Mesenchymal stem cell (in vitro differentiated cells and primary cell): ENCODE measurements around the gene RUNX3.

Experiments
- DNase-seq: peaks from one replicate; pipeline ENCODE4 v3.0.0-alpha.2; 2013
- H2AFZ ChIP-seq: one replicate; pipeline ENCODE4 v1.6.1; 2013; ENCODE audit warnings: low read depth, mild to moderate bottlenecking, control low read depth, inconsistent platforms, low read length, moderate library complexity
- H2AK5ac ChIP-seq: 2 replicates; pipeline ENCODE4 v1.6.1; 2013; ENCODE audit warnings: low read length, moderate library complexity, mild to moderate bottlenecking, inconsistent platforms; ENCODE audit not compliant: severe bottlenecking
- H2BK120ac ChIP-seq: one replicate; pipeline ENCODE4 v1.6.1; 2013; ENCODE audit warnings: low read depth, mild to moderate bottlenecking, inconsistent platforms, low read length, moderate library complexity
- H2BK12ac ChIP-seq, 2 experiments: one replicate each; pipeline ENCODE4 v1.6.1; 2013; ENCODE audit warnings: inconsistent platforms in 2 of 2, low read length in 2 of 2, mild to moderate bottlenecking in 2 of 2, moderate library complexity in 2 of 2, control low read depth in 1 of 2
- H2BK15ac ChIP-seq: one replicate; pipeline ENCODE4 v1.6.1; 2013; ENCODE audit warnings: mild to moderate bottlenecking, low read depth, inconsistent platforms; ENCODE audit not compliant: poor library complexity, severe bottlenecking
- H2BK5ac ChIP-seq: 2 replicates; pipeline ENCODE4 v1.6.1; 2013; ENCODE audit warnings: low read depth, mild to moderate bottlenecking, low read length, control low read depth, inconsistent platforms; ENCODE audit not compliant: poor library complexity, severe bottlenecking
- H3K14ac ChIP-seq, 2 experiments: one replicate each; pipeline ENCODE4 v1.6.1; 2013; ENCODE audit warnings: inconsistent platforms in 2 of 2, low read length in 2 of 2, control low read depth in 1 of 2, mild to moderate bottlenecking in 1 of 2, moderate library complexity in 1 of 2
- H3K18ac ChIP-seq, 2 experiments: one replicate each; pipeline ENCODE4 v1.6.1; 2013; ENCODE audit warnings: inconsistent platforms in 2 of 2, low read length in 2 of 2, control low read depth in 1 of 2, low read depth in 1 of 2, mild to moderate bottlenecking in 1 of 2
- H3K23ac ChIP-seq, 2 experiments: one replicate each; pipeline ENCODE4 v1.6.1; 2013; ENCODE audit warnings: inconsistent platforms in 2 of 2, low read length in 2 of 2, mild to moderate bottlenecking in 2 of 2, moderate library complexity in 2 of 2, control low read depth in 1 of 2
- H3K27ac ChIP-seq: 2 replicates; pipeline ENCODE4 v1.5.1; 2013; ENCODE audit warnings: mild to moderate bottlenecking, moderate library complexity, low read length, control low read depth, inconsistent platforms; ENCODE audit not compliant: poor library complexity, severe bottlenecking
- H3K27me3 ChIP-seq, 2 experiments: 2 replicates each; pipeline versions ENCODE4 v1.6.1 to v1.7.0; 2013; ENCODE audit warnings: low read length in 2 of 2, mild to moderate bottlenecking in 2 of 2, moderate library complexity in 2 of 2, control low read depth in 1 of 2, inconsistent platforms in 1 of 2; ENCODE audit not compliant: control insufficient read depth in 1 of 2, insufficient read depth in 1 of 2
- H3K36me3 ChIP-seq, 2 experiments: 2 replicates each; pipeline versions ENCODE4 v1.6.1 to v1.7.0; 2013; ENCODE audit warnings: low read length in 2 of 2, control low read depth in 1 of 2, inconsistent platforms in 1 of 2, low read depth in 1 of 2, mild to moderate bottlenecking in 1 of 2; ENCODE audit not compliant: insufficient read depth in 2 of 2, control insufficient read depth in 1 of 2
- H3K4ac ChIP-seq, 2 experiments: one replicate each; pipeline ENCODE4 v1.6.1; 2013; ENCODE audit warnings: inconsistent platforms in 2 of 2, low read length in 2 of 2, mild to moderate bottlenecking in 2 of 2, moderate library complexity in 2 of 2, control low read depth in 1 of 2, low read depth in 1 of 2
- H3K4me1 ChIP-seq: 2 replicates; pipeline ENCODE4 v1.6.1; 2013; ENCODE audit warnings: low read depth, low read length, control low read depth; ENCODE audit not compliant: control insufficient read depth, insufficient read depth
- H3K4me2 ChIP-seq: 2 replicates; pipeline ENCODE4 v1.6.1; 2013; ENCODE audit warnings: low read length, mild to moderate bottlenecking, inconsistent platforms; ENCODE audit not compliant: poor library complexity, severe bottlenecking
- H3K4me3 ChIP-seq, 2 experiments: 2 replicates each; pipeline versions ENCODE4 v1.5.1 to v1.7.0; 2013; ENCODE audit warnings: low read length in 2 of 2, mild to moderate bottlenecking in 2 of 2, control low read depth in 1 of 2, low read depth in 1 of 2; ENCODE audit not compliant: insufficient read depth in 1 of 2
- H3K79me1 ChIP-seq: replicated peaks from 2 replicates; pipeline ENCODE4 v1.6.1; 2013; ENCODE audit warnings: mild to moderate bottlenecking, control low read depth, low read length, inconsistent platforms; ENCODE audit not compliant: poor library complexity, severe bottlenecking
- H3K9ac ChIP-seq: 2 replicates; pipeline ENCODE4 v1.7.0; 2013; ENCODE audit warnings: mild to moderate bottlenecking, low read length, moderate library complexity
- H3K9me3 ChIP-seq: 2 replicates; pipeline ENCODE4 v1.7.0; 2013; ENCODE audit warnings: mild to moderate bottlenecking, low read length; ENCODE audit not compliant: control insufficient read depth
- H4K8ac ChIP-seq: one replicate; pipeline ENCODE4 v1.6.1; 2013; ENCODE audit warnings: inconsistent platforms, mild to moderate bottlenecking, low read length, moderate library complexity
- H4K91ac ChIP-seq: one replicate; pipeline ENCODE4 v1.6.1; 2013; ENCODE audit warnings: mild to moderate bottlenecking, low read length, inconsistent platforms
- WGBS: methylation state at CpG from one replicate; pipeline ENCODE4 v1.1.7; 2013; ENCODE audit warnings: mixed read lengths; 5-methylcytosine and 5-hydroxymethylcytosine counted together

Gene RUNX3

DNA sequence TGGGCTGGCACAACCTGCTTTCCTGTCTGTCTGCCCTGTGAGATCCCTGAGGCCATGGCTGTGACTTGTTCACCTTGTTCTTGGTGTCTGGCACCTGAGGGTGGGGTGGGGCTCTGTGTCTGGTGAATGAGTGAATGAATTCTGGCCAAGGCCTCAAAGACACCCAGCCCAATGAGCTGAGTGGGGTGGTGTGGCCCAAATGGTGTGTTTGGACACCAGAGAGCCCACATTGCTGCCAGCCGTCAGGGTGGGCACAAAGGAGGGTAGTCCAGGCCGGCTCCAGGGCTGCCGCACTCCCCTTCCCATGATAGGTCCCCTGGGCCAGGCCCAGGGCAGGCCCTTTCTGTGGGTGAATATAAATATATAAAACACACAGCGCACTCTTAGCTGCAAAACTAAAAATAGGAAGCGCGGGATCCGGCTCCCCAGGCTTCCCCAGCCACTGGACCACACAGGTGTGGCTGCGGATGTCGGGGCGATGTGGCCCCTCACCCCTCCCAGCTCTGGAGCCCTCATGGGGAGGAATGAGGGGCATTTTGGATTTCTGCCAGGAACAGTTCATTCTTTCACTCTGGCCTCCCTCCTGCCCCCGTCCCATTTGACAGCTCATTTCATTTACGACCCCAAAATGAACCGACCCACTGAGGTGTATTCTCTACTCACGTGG is 33.3 kb downstream of the RUNX3 start:
- Histone ChIP-seq H3K27me3 (peaks cover 37 to 56% of the 10 kb centered on the region in 2 experiments), H3K4me3 (no peak overlapping the region), H4K8ac (no peak overlapping the region), H3K4me2 (no peak overlapping the region), H3K36me3 (no peaks in the 10 kb centered on the region), H2BK12ac (no peak overlapping the region), H3K23ac (no peak overlapping the region), H3K9me3 (peaks cover 4% of the 10 kb centered on the region), H2AFZ (no peak overlapping the region), H4K91ac (no peak overlapping the region), H2BK120ac (no peak overlapping the region), H3K4ac (no peak overlapping the region), H2AK5ac (no peak overlapping the region), H3K9ac (no peak overlapping the region), H3K79me1 (no peaks in the 10 kb centered on the region), H3K18ac (no peak overlapping the region), H2BK5ac (no peak overlapping the region), H3K4me1 (no peaks in the 10 kb centered on the region), H3K14ac (no peak overlapping the region), H2BK15ac (no peak overlapping the region), H3K27ac (no peak overlapping the region)
- WGBS: 87% methylated on average over 8 of the region's 14 CpGs
- DNase-seq: no peak

DNA sequence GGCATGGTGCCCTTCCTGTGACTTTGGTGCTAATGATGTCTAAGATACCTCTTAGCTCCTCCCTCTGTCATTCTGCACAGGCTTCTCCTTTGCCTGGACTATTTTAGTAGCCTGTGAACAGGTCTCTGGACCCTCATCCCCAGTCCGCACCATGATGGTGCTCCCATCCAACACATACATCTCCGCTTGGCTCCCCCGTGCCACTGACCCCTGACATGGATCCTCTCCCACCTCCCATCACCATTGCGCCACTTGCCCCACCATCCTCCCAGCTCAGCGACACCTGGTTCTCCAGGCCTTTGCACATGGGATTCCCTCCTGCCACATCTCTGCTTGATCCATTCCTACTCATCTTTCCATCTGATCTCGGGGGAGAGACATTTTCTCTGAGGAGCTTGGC is 33.9 kb downstream of the RUNX3 start:
- Histone ChIP-seq H2BK120ac (no peak overlapping the region), H3K27me3 (peaks cover 32 to 52% of the 10 kb centered on the region in 2 experiments), H3K9me3 (peaks cover 4% of the 10 kb centered on the region), H3K4ac (no peak overlapping the region), H3K4me3 (no peak overlapping the region), H3K14ac (no peak overlapping the region), H2BK12ac (no peak overlapping the region), H4K91ac (no peak overlapping the region), H2AK5ac (no peak overlapping the region), H3K27ac (no peak overlapping the region), H4K8ac (no peak overlapping the region), H3K4me2 (no peak overlapping the region), H3K4me1 (no peaks in the 10 kb centered on the region), H3K9ac (no peak overlapping the region), H3K18ac (no peak overlapping the region), H2BK15ac (no peak overlapping the region), H3K79me1 (no peaks in the 10 kb centered on the region), H2BK5ac (no peak overlapping the region), H2AFZ (no peak overlapping the region), H3K23ac (no peak overlapping the region), H3K36me3 (no peaks in the 10 kb centered on the region)
- WGBS: 87% methylated on average over 6 of the region's 6 CpGs
- no peak for DNase-seq

GRCh38 chr1:24895511-24895910 is 34.6 kb downstream of the RUNX3 start:
- Histone ChIP-seq H2BK12ac (no peak overlapping the region), H3K18ac (no peak overlapping the region)
- WGBS: 89% methylated on average over 4 of the region's 4 CpGs

GRCh38 chr1:24894002-24894401 is 36.1 kb downstream of the RUNX3 start:
- Histone ChIP-seq H2BK5ac (no peak overlapping the region), H3K9ac (no peak overlapping the region), H3K4ac (no peak overlapping the region), H3K23ac (no peak overlapping the region), H3K4me3 (no peak overlapping the region), H3K79me1 (no peaks in the 10 kb centered on the region), H2AK5ac (no peak overlapping the region), H3K27ac (no peak overlapping the region), H3K9me3 (peaks cover 4% of the 10 kb centered on the region), H3K36me3 (no peaks in the 10 kb centered on the region), H4K91ac (no peak overlapping the region), H2BK12ac (no peak overlapping the region), H3K14ac (no peak overlapping the region), H2BK15ac (no peak overlapping the region), H3K18ac (no peak overlapping the region), H3K4me1 (no peaks in the 10 kb centered on the region), H4K8ac (no peak overlapping the region), H3K4me2 (no peak overlapping the region), H2BK120ac (no peak overlapping the region), H3K27me3 (peaks cover 12 to 42% of the 10 kb centered on the region in 2 experiments), H2AFZ (no peak overlapping the region)
- no peak for DNase-seq
- 79% methylated on average over 8 of the region's 8 CpGs for WGBS

More at GRCh38 chr1:24895511-24895910, 34.6 kb downstream of the RUNX3 start:
- Histone ChIP-seq H3K4me1 (no peaks in the 10 kb centered on the region), H3K4ac (no peak overlapping the region), H4K8ac (no peak overlapping the region), H4K91ac (no peak overlapping the region), H2AFZ (no peak overlapping the region), H3K36me3 (no peaks in the 10 kb centered on the region), H3K4me2 (no peak overlapping the region), H3K9me3 (peaks cover 4% of the 10 kb centered on the region), H3K9ac (no peak overlapping the region), H3K27me3 (peaks cover 26 to 56% of the 10 kb centered on the region in 2 experiments), H3K23ac (no peak overlapping the region), H3K14ac (no peak overlapping the region), H3K27ac (no peak overlapping the region), H2BK120ac (no peak overlapping the region), H2BK5ac (no peak overlapping the region), H3K79me1 (no peaks in the 10 kb centered on the region), H2AK5ac (no peak overlapping the region), H2BK15ac (no peak overlapping the region), H3K4me3 (no peak overlapping the region)
- no peak for DNase-seq
